Measurements from ENCODE around the gene HFM1. TPM values are rescaled to one million over a fixed set of nuclear protein-coding genes. Genes with fewer than 3 reads are reported as not detected.
"Not testable (repeated sequence)": the region's sequence is repeated elsewhere in the genome, so short reads cannot be mapped to it uniquely, and the experiment has no call there.

HFM1 gene
- total and polyA plus RNA-seq, 4 donors: 7.1 to 15.1 (median 9.2) TPM

DNA sequence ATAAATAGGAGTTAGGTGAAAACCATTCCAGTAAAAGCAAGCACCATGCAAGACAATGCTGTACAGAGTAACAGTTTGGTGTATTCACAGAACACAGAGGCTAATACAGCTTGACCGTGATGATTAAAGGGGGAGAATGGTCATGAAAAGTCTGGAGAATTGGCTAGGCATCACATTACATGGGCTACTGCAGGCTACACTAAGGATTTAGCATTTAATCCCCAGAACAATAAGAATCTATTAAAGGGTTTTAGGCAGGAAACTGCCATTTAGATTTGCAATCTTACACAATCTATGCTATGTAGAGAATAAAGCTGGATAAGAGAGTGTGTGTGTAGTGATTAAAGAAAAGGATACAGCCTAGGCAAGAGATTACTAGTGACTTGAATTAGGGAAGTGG lies 30.6 kb downstream of the HFM1 start:
- H3K27me3 ChIP-seq (ENCODE audit: control insufficient read depth, insufficient read depth, low read length): no peaks in the 10 kb centered on the region
- H3K27ac ChIP-seq (ENCODE audit: low read depth, low read length): no peak overlapping the region
- H3K4me1 ChIP-seq (ENCODE audit: control insufficient read depth, insufficient read depth, low read length): no peaks in the 10 kb centered on the region
- no peak for DNase-seq (ENCODE audit: low read depth in 4 of 6, low spot score in 6 of 6)
- WGBS (ENCODE audit: insufficient coverage): no CpG with 5 or more reads among the region's 1 CpG
- no peak overlapping the region for H3K4me3 ChIP-seq (ENCODE audit: low read depth, low read length)
- H3K36me3 ChIP-seq (ENCODE audit: control insufficient read depth, insufficient read depth, low read length): no peaks in the 10 kb centered on the region
- H3K9me3 ChIP-seq (ENCODE audit: control insufficient read depth, insufficient read depth, low read length): no peaks in the 10 kb centered on the region

DNA sequence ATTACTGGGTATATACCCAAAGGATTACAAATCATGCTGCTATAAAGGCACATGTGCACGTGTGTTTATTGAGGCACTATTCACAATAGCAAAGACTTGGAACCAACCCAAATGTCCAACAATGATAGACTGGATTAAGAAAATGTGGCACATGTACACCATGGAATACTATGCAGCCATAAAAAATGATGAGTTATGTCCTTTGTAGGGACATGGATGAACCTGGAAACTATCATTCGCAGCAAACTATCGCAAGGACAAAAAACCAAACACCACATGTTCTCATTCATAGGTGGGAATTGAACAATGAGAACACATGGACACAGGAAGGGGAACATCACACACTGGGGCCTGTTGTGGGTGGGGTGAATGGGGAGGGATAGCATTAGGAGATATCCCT lies 32.4 kb downstream of the HFM1 start:
- H3K4me1 ChIP-seq (ENCODE audit: control insufficient read depth, insufficient read depth, low read length); H3K36me3 ChIP-seq (ENCODE audit: control insufficient read depth, insufficient read depth, low read length); H3K9me3 ChIP-seq (ENCODE audit: control insufficient read depth, insufficient read depth, low read length); H3K27ac ChIP-seq (ENCODE audit: low read depth, low read length); DNase-seq (ENCODE audit: low read depth in 4 of 6, low spot score in 6 of 6); H3K27me3 ChIP-seq (ENCODE audit: control insufficient read depth, insufficient read depth, low read length); H3K4me3 ChIP-seq (ENCODE audit: low read depth, low read length): not testable (repeated sequence)
- WGBS (ENCODE audit: insufficient coverage): no CpG with 5 or more reads among the region's 3 CpGs

DNA sequence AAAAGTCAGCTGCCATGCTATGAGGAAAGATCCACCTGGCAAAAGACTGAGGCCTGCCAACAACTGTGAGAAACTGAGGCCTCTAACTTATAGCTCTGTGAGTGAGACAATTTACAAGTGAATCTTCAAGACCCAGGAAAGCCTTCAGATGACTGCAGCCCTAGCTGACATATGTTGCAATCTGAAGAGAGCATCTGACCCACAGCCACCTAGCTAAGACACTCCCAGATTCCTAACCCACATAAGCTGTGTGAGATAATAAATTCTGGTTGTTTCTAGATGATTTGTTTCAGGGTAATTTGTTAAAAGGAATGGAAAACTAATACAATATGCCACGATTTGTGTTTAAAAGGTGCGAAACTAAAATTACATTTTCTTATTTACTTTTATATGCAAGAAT lies 55.1 kb downstream of the HFM1 start:
- Histone ChIP-seq H3K27me3 (ENCODE audit: control insufficient read depth, insufficient read depth, low read length) (no peaks in the 10 kb centered on the region), H3K36me3 (ENCODE audit: control insufficient read depth, insufficient read depth, low read length) (no peaks in the 10 kb centered on the region), H3K4me3 (ENCODE audit: low read depth, low read length) (no peak overlapping the region), H3K9me3 (ENCODE audit: control insufficient read depth, insufficient read depth, low read length) (peaks cover 7% of the 10 kb centered on the region), H3K27ac (ENCODE audit: low read depth, low read length) (no peak overlapping the region), H3K4me1 (ENCODE audit: control insufficient read depth, insufficient read depth, low read length) (no peaks in the 10 kb centered on the region)
- WGBS (ENCODE audit: insufficient coverage): no CpG with 5 or more reads among the region's 2 CpGs
- no peak for DNase-seq (ENCODE audit: low read depth in 4 of 6, low spot score in 6 of 6)

DNA sequence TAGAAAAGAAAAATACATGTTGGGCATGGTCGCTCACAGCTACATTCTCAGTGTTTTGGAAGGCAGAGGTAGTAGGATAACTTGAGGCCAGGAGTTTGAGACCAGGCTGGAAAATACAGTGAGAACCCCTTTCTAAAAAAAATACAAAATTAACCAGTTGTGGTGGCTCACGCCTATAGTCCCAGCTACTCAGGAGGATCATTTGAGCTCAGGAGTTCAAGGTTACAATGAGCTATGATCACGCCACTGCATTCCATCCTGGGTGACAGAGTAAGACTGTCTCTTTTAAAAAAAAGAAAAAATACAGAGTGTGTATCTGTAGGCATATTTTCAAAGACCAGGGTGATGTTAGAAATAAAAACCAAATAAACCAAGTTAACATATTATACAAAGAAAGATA lies 57.8 kb downstream of the HFM1 start:
- no peaks in the 10 kb centered on the region for H3K36me3 ChIP-seq (ENCODE audit: control insufficient read depth, insufficient read depth, low read length)
- no peak overlapping the region for H3K27ac ChIP-seq (ENCODE audit: low read depth, low read length)
- no peaks in the 10 kb centered on the region for H3K9me3 ChIP-seq (ENCODE audit: control insufficient read depth, insufficient read depth, low read length)
- H3K4me3 ChIP-seq (ENCODE audit: low read depth, low read length): no peak overlapping the region
- DNase-seq (ENCODE audit: low read depth in 4 of 6, low spot score in 6 of 6): no peak
- 100% methylated on average over 1 of the region's 3 CpGs for WGBS (ENCODE audit: insufficient coverage)
- no peaks in the 10 kb centered on the region for H3K4me1 ChIP-seq (ENCODE audit: control insufficient read depth, insufficient read depth, low read length)
- no peaks in the 10 kb centered on the region for H3K27me3 ChIP-seq (ENCODE audit: control insufficient read depth, insufficient read depth, low read length)

DNA sequence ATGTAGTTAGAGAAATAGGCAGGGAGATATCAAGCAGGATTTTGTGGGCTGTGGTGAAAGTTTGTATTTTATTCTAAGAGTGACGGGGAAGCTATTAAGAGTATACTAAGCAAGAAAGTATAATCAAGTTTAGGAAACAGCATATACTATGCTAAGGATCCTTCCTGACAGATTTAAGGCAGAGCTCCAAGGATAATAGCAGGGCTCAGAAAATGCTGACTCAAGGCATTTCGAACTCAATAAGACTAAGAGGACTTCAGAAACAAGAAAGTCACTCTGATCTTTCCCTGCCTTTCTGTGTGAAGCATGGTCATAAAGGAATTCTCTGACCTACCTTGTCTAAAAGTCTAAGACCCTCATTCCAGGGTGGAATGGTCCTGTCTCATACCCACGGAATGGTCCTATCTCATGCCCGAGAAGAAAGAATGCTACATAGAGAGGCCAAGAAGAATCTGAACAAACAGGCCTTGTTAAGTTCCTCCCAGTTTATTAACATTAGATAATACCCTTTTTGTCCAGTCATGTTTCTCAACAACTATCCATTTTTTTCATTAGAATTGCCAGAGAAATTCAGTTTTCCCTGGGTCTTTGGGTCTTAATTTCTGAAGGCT lies 59.1 kb downstream of the HFM1 start:
- WGBS (ENCODE audit: insufficient coverage): 75% methylated on average over 2 of the region's 4 CpGs
- DNase-seq (ENCODE audit: low read depth in 4 of 6, low spot score in 6 of 6): peak in 3 of 6 donors; percentile 5 to 17 (median 6)
- no peaks in the 10 kb centered on the region for H3K36me3 ChIP-seq (ENCODE audit: control insufficient read depth, insufficient read depth, low read length)
- H3K27me3 ChIP-seq (ENCODE audit: control insufficient read depth, insufficient read depth, low read length): no peaks in the 10 kb centered on the region
- no peak overlapping the region for H3K27ac ChIP-seq (ENCODE audit: low read depth, low read length)
- H3K4me3 ChIP-seq (ENCODE audit: low read depth, low read length): no peak overlapping the region
- no peaks in the 10 kb centered on the region for H3K9me3 ChIP-seq (ENCODE audit: control insufficient read depth, insufficient read depth, low read length)
- H3K4me1 ChIP-seq (ENCODE audit: control insufficient read depth, insufficient read depth, low read length): no peaks in the 10 kb centered on the region

DNA sequence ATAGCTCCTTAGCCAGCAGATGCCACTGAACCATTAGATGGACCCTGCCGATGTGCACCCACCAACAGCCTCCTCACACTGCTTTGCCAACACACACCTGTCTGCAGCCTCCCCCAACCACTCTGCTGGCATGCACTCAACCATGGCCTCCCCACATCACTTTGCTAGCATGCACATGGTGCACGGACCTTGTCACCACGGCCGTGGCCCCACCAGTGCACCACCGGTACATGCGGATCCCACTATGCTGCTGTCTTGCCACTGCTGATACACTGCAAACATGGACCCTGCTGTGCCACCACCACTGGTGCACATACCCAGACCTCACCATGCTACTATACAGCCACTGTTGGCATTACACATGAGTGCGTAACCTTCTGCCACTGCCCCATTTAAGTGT lies 66.1 kb downstream of the HFM1 start:
- DNase-seq (ENCODE audit: low read depth in 4 of 6, low spot score in 6 of 6): no peak
- Histone ChIP-seq H3K27ac (ENCODE audit: low read depth, low read length) (no peak overlapping the region), H3K9me3 (ENCODE audit: control insufficient read depth, insufficient read depth, low read length) (no peaks in the 10 kb centered on the region), H3K4me1 (ENCODE audit: control insufficient read depth, insufficient read depth, low read length) (no peaks in the 10 kb centered on the region), H3K36me3 (ENCODE audit: control insufficient read depth, insufficient read depth, low read length) (no peaks in the 10 kb centered on the region), H3K4me3 (ENCODE audit: low read depth, low read length) (no peak overlapping the region), H3K27me3 (ENCODE audit: control insufficient read depth, insufficient read depth, low read length) (no peaks in the 10 kb centered on the region)
- WGBS (ENCODE audit: insufficient coverage): 98% methylated on average over 7 of the region's 7 CpGs

DNA sequence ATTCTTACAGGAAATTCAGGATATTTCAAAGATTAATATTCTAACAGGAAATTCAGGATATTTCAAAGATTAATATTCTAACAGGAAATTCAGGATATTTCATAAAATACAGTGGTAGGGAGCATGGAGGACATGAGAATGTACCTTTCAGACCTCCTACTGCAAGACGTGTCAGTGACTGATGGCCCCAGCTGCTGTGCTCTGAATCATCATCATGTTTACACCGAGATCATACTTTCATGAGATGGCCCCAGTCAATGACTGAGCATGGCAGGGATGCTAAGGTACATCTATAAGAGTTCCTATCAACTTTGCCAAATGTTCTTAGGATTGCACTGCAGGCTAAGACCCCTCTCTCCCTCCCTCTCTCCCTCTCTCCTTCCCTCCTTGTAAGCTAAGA lies 69.0 kb downstream of the HFM1 start:
- Histone ChIP-seq H3K36me3 (ENCODE audit: control insufficient read depth, insufficient read depth, low read length) (no peaks in the 10 kb centered on the region), H3K27me3 (ENCODE audit: control insufficient read depth, insufficient read depth, low read length) (no peaks in the 10 kb centered on the region), H3K4me3 (ENCODE audit: low read depth, low read length) (no peak overlapping the region), H3K27ac (ENCODE audit: low read depth, low read length) (no peak overlapping the region), H3K4me1 (ENCODE audit: control insufficient read depth, insufficient read depth, low read length) (no peaks in the 10 kb centered on the region), H3K9me3 (ENCODE audit: control insufficient read depth, insufficient read depth, low read length) (peaks cover 1% of the 10 kb centered on the region)
- WGBS (ENCODE audit: insufficient coverage): 59% methylated on average over 2 of the region's 2 CpGs
- DNase-seq (ENCODE audit: low read depth in 4 of 6, low spot score in 6 of 6): no peak

DNA sequence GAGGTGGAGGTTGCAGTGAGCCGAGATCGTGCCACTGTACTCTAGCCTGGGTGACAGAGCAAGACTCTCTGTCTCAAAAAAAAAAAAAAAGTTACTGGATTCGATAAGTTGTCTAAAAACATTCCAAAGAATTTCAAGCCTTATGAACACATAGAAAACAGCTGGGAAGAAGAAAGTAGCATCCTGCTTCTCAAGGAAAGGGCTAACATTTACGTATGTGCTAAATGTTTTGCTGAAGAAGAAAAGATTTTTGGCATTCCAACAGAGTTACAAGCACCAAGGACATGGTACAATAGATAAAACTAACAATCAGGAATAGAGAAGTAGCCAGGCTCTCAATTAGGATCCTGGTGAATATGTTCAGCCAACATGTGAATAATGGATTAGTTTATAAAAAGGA lies 69.8 kb downstream of the HFM1 start:
- H3K4me1 ChIP-seq (ENCODE audit: control insufficient read depth, insufficient read depth, low read length): no peaks in the 10 kb centered on the region
- no peak for DNase-seq (ENCODE audit: low read depth in 4 of 6, low spot score in 6 of 6)
- no peak overlapping the region for H3K4me3 ChIP-seq (ENCODE audit: low read depth, low read length)
- H3K36me3 ChIP-seq (ENCODE audit: control insufficient read depth, insufficient read depth, low read length): no peaks in the 10 kb centered on the region
- H3K27me3 ChIP-seq (ENCODE audit: control insufficient read depth, insufficient read depth, low read length): no peaks in the 10 kb centered on the region
- peaks cover 1% of the 10 kb centered on the region for H3K9me3 ChIP-seq (ENCODE audit: control insufficient read depth, insufficient read depth, low read length)
- no peak overlapping the region for H3K27ac ChIP-seq (ENCODE audit: low read depth, low read length)
- no CpG with 5 or more reads among the region's 4 CpGs for WGBS (ENCODE audit: insufficient coverage)

DNA sequence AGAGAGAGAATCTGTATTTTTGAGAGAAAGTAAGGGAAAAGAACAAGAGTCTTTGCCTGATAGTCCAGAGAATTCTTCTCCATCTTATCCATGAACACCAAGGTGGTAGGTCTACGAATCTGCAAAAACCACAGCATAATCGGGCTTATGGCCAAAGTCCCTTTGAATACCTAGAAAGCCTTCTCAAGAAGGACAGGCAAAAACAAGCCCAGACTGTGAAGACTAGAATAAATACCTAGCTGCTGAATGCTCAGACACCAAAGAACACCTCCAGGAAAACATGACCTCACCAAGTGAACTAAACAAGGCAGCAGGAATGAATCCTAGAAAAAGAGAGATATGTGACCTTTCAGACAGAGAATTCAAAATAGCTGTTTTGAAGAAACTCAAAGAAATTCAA lies 79.2 kb downstream of the HFM1 start:
- H3K9me3 ChIP-seq (ENCODE audit: control insufficient read depth, insufficient read depth, low read length): no peaks in the 10 kb centered on the region
- H3K27ac ChIP-seq (ENCODE audit: low read depth, low read length): no peak overlapping the region
- 86% methylated on average over 1 of the region's 2 CpGs for WGBS (ENCODE audit: insufficient coverage)
- no peaks in the 10 kb centered on the region for H3K27me3 ChIP-seq (ENCODE audit: control insufficient read depth, insufficient read depth, low read length)
- no peak for DNase-seq (ENCODE audit: low read depth in 4 of 6, low spot score in 6 of 6)
- no peak overlapping the region for H3K4me3 ChIP-seq (ENCODE audit: low read depth, low read length)
- peaks cover 12% of the 10 kb centered on the region for H3K36me3 ChIP-seq (ENCODE audit: control insufficient read depth, insufficient read depth, low read length)
- H3K4me1 ChIP-seq (ENCODE audit: control insufficient read depth, insufficient read depth, low read length): no peaks in the 10 kb centered on the region

DNA sequence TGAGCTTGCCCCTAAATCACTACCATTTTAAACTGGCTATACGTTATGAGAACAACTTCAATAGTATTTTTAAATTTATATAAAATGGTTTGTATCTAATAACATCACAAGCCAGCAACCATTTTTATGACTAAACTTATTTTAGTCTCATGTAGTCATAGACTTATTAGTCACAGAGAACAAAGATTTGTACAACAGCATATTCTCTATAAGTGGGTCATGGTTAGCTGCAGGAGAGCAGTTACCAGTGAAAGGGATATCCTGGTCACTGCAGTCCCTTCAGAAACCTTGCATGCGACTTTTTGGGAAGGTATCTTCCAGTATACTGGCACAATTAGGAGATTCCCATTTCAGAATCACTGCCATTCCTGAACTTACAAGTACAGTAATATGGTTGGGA lies 90.0 kb downstream of the HFM1 start:
- DNase-seq (ENCODE audit: low read depth in 4 of 6, low spot score in 6 of 6): no peak
- WGBS (ENCODE audit: insufficient coverage): no CpG with 5 or more reads among the region's 2 CpGs
- no peaks in the 10 kb centered on the region for H3K27me3 ChIP-seq (ENCODE audit: control insufficient read depth, insufficient read depth, low read length)
- peaks cover 5% of the 10 kb centered on the region for H3K36me3 ChIP-seq (ENCODE audit: control insufficient read depth, insufficient read depth, low read length)
- no peaks in the 10 kb centered on the region for H3K4me1 ChIP-seq (ENCODE audit: control insufficient read depth, insufficient read depth, low read length)
- no peaks in the 10 kb centered on the region for H3K9me3 ChIP-seq (ENCODE audit: control insufficient read depth, insufficient read depth, low read length)
- H3K4me3 ChIP-seq (ENCODE audit: low read depth, low read length): no peak overlapping the region
- no peak overlapping the region for H3K27ac ChIP-seq (ENCODE audit: low read depth, low read length)

Data from spinal cord (tissue), 10 donors.